Stimulated activated CD4-positive, alpha-beta T cell treated with anti-CD3 and anti-CD28 coated beads, Interleukin-2, amount 100 ng/mL, for 4 hours (primary cell): ENCODE data around the gene SLC4A5.

Experiments
- DNase-seq: peaks from one replicate; pipeline ENCODE4 v3.0.0-alpha.2; 2020; ENCODE audit warnings: low read depth

The SLC4A5 gene

GRCh38 chr2:74312913-74313312 is 30.3 kb downstream of the SLC4A5 start:
- DNase-seq = no peak

GRCh38 chr2:74307720-74308119 is 35.5 kb downstream of the SLC4A5 start:
- no peak for DNase-seq

GRCh38 chr2:74304332-74305148 is 38.7 kb downstream of the SLC4A5 start:
- DNase-seq = no peak

GRCh38 chr2:74302865-74303264 is 40.4 kb downstream of the SLC4A5 start:
- no peak for DNase-seq

GRCh38 chr2:74301262-74301661 is 42.0 kb downstream of the SLC4A5 start:
- no peak for DNase-seq

GRCh38 chr2:74300506-74300905 is 42.7 kb downstream of the SLC4A5 start:
- DNase-seq = no peak

GRCh38 chr2:74297950-74298349 is 45.3 kb downstream of the SLC4A5 start:
- no peak for DNase-seq

GRCh38 chr2:74297391-74297790 is 45.8 kb downstream of the SLC4A5 start:
- no peak for DNase-seq

GRCh38 chr2:74293191-74293991 is 49.8 kb downstream of the SLC4A5 start:
- DNase-seq = no peak

- no peak for DNase-seq
Measured at GRCh38 chr2:74292751-74293150, 50.5 kb downstream of the SLC4A5 start.

- no peak for DNase-seq
Measured at GRCh38 chr2:74291886-74292621, 51.2 kb downstream of the SLC4A5 start.

GRCh38 chr2:74291218-74291544 is 52.0 kb downstream of the SLC4A5 start:
- no peak for DNase-seq

GRCh38 chr2:74290466-74291217 is 52.6 kb downstream of the SLC4A5 start:
- DNase-seq = peak; percentile 6

- no peak for DNase-seq
Measured at GRCh38 chr2:74290066-74290465, 53.1 kb downstream of the SLC4A5 start.

- no peak for DNase-seq
Measured at GRCh38 chr2:74286725-74287124, 56.5 kb downstream of the SLC4A5 start.

GRCh38 chr2:74281141-74281975 is 61.9 kb downstream of the SLC4A5 start:
- DNase-seq = no peak

GRCh38 chr2:74278694-74279093 is 64.5 kb downstream of the SLC4A5 start:
- DNase-seq = no peak

- DNase-seq = no peak
Measured at GRCh38 chr2:74278176-74278575, 65.0 kb downstream of the SLC4A5 start.

- no peak for DNase-seq
Measured at GRCh38 chr2:74275228-74275627, 68.0 kb downstream of the SLC4A5 start.

- DNase-seq = no peak
Measured at GRCh38 chr2:74269667-74270066, 73.5 kb downstream of the SLC4A5 start.

- DNase-seq = peak; percentile 30
Measured at GRCh38 chr2:74267068-74267467, 76.1 kb downstream of the SLC4A5 start.
